ENCODE data around the gene THRAP3.

The THRAP3 gene

DNA sequence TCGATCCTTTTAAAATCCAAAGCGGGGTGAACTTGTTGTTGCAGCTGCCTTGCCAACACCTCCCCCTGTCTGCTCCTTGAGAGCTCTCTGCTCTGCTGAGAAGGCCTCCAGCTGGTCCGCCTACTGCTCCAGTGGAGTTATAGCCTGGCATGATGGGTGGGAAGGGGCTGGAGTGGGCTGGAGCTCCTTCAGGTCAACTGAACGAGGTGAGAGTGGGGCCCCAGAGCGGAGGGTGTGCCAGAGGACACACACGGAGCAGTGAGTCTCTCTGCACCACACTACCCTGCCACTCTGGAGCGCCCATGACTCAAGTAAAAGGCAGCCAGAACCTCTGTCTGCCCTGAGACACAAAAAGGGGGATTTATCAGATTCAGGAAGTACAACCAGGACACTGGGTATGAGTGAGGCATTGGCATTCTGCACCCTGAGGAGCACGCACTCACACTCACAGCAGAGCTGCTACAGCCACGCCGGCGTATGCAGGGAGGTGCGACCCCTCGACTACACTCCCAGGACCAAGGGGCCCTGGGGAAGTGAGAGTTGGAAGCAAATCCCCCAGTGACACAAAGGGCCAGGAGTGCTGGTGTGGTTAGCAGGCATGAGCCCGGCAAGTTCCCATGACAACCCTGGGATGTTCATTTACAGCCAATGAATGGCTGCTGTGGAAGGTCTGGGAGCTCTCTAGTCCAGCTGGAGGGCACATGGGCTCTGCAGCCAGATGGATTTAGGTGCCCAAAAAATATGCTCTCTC lies 127.2 kb downstream of the THRAP3 start:
- no peak for DNase-seq (ENCODE audit: low read depth)

DNA sequence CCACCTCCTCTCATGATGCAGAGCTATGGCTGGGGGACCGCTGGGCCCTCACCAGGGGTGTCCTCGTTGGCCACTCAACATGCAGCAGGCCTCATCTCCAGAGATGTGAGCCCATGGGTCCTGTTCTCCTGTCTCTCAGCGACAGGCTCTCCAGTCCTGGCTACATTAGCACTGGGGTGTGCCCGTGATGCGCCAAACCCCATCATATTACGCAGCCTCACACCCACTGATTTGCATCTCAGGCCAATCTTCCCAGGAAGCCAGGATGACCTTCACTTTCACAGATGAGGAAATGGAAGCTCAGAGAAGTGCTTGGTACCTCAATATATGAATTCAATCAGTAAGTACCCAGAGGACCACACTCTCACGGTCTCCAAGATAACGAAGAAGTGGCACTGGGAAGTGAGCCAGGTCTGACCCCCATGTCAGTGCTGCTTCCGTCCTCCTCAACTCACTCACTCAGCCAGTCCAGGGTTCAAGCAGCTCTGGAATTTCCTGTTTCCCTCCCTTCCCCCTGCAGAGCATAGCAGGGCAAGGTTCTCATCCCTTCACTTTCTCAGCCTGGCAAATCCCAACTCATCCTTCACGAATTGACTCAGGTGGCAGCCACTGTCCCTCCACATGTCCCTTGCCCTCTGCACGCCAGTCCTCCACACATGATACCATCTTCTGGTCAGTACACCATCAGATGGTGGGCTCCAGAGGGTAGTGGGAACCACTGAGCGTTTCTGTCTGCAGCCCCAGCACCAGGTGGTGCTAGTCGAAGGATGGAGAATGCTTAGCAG lies 128.1 kb downstream of the THRAP3 start:
- DNase-seq (ENCODE audit: low read depth), result no peak

DNA sequence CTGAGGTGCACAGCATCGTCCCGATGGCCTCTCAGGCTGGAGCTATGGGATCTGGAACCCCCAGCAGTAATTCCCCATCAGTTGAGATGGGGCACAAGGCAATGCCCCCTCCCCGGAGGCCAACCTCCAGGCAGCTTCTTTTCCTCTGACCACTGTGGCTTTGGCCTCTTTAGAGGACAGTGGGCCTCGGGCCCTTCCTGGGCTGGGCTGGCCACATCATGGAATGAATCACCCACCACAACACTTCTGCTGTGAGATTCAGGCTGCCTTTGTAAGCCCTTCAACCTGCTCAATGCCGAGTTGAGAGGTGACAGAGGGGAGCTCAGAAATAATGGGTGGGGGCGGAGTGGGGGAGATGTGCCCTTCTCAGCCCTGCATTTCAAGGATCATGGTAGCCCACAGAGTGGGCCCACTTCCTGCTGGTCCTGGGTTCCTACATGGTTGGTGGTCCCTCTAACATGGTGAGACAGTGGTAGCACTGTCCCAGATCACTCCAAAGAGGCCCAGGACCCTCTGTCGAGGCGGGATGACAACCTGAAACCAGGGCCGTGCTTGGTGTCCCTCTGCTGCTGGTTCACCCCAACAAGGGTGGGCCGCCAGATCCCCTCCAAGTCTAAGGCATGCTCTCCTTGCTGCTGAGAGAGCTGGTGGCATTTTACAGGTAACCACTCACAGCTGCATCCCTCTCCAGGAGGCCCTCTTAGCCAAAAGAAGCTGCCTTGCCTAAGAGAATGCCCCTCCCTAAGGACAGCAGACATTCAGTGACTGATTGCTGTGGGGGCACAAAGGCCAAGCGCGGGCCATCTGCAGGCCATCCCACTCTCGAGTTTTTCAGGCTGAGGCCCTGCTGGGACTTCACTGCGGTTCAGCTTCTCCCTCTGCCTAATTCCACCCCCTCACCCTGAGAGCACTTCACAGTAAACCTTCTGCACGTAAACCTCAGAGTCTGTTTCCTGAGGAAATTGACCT lies 129.0 kb downstream of the THRAP3 start:
- DNase-seq (ENCODE audit: low read depth), result no peak

GRCh38 chr1:36354486-36354885 lies 130.2 kb downstream of the THRAP3 start:
- no peak for DNase-seq (ENCODE audit: low read depth)

Measured in T follicular helper cell (primary cell).